IMR-90 (cell line): ENCODE measurements around the gene APIP.

ENCODE experiments used
- CEBPB ChIP-seq: IDR thresholded peaks from 2 replicates; pipeline ENCODE4 v1.6.1; 2012; ENCODE audit warnings: low read depth, low read length, improper control_type of control experiment
- CTCF ChIP-seq: conservative IDR thresholded peaks from 2 replicates; pipeline ENCODE4 v1.5.1; 2012; ENCODE audit warnings: mild to moderate bottlenecking, low read depth, low read length, improper control_type of control experiment
- POLR2A ChIP-seq: IDR thresholded peaks from 2 replicates; pipeline ENCODE4 v1.6.1; 2012; ENCODE audit warnings: mild to moderate bottlenecking, low read depth, low read length

DNA sequence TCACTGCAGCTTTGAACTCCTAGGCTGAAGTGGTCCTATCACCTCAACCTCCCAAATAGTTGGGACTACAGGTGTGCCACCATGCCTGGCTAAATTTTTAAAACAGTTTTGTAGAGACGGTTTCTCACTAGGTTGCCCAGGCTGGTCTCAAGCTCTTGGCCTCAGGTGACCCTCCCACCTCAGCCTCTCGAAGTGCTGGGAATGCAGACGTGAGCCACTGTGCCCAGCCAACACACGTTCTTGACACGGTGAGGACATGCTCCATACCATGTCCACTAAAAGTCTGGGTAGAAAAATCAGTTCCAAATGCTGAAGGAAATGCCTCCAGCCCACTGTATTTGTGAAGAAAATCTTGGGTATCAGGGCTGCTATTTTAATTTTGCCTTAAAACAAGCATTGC is 47.2 kb upstream of the APIP start:
- no peak for TF ChIP-seq CEBPB
- no peak for TF ChIP-seq CTCF
- TF ChIP-seq POLR2A = no peak
